LoVo (cell line): ENCODE data around the gene KNDC1.
"Not testable (repeated sequence)": the region's sequence is repeated elsewhere in the genome, so short reads cannot be mapped to it uniquely, and the experiment has no call there.

Experiments
- DNase-seq: peaks from one replicate; pipeline ENCODE4 v3.0.0-alpha.2; 2016; ENCODE audit warnings: low spot score

Gene KNDC1

DNA sequence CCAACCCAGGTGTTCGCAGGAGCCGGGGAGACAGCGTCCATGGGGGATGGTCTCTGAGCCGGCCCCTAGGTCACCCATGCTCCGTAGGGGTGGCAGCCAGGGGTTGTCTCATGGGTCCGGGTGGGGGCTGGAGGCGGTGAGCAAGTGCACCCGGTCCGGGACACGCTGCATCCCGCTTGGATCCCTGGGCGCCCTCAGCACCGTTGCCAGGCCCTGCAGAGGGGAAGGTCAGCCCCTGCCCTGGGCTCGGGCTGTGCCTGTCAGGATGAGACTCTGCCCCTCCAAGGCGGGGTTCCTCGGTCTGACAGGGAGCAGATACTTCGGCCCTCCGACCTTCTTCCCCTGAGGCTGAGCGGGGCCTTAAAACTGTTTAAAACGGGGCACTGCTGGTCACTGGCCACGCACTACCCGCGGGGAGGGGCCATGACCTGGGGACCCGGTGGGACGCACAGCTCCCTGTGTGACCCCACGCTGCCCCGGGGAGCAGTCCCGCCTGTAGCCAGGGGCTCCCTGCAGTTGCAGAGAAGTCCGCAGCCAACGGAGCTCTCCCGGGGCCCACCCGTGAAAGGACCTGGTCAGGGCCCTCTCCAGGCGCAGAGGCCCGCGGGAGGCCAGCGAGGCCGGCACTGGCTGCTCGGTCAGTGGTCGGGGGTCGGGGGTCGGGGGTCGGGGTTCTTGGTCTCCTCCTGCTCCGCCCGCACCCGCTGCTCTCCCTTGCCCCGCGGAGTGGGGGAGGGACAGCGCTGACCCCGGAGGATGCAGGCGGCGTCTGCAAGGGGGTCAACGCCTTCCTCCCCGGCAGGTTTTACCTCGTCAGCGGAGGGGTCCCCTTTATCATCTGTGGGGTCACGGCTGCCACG lies 33.4 kb upstream of the KNDC1 start:
- no peak for DNase-seq

DNA sequence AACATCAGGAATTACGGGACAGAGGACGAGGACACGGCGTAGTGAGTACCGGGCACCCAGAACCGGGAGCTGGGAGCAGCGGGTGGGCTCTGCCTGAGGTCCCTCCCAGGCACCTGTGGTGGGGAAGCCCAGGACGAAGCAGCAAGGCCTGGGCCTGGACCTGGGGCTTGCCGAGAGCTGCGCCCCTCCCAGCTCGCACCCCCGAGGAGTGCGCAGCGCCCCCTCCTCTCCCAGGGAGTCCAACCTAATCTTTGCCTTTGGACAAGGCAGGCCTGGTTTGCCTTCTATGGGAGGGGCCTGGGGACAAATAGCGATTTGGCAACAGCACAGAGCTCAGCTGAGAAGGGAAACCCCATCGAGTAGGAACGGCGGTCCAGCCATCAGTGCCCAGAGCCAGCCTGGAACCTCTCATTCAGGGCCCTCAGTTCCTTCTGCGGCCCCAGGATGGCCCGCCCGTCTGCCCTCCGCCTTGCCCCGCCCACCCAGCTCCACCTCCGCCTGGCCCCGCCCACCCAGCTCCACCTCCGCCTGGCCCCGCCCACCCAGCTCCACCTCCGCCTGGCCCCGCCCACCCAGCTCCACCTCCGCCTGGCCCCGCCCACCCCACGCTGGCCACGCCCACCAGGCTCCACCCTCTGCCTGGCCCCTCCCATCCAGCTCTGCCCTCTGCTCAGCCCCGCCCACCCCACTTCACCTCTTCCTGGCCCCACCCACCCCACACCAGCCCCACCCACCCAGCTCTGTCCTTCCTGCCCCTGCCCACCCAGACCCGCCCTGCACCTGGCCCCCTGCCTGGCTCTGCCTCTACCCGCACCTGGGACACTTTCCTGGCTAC lies 32.5 kb upstream of the KNDC1 start:
- DNase-seq: no peak

GRCh38 chr10:133128126-133129070 lies 31.6 kb upstream of the KNDC1 start:
- no peak for DNase-seq

GRCh38 chr10:133129071-133129858 lies 30.8 kb upstream of the KNDC1 start:
- DNase-seq: no peak

DNA sequence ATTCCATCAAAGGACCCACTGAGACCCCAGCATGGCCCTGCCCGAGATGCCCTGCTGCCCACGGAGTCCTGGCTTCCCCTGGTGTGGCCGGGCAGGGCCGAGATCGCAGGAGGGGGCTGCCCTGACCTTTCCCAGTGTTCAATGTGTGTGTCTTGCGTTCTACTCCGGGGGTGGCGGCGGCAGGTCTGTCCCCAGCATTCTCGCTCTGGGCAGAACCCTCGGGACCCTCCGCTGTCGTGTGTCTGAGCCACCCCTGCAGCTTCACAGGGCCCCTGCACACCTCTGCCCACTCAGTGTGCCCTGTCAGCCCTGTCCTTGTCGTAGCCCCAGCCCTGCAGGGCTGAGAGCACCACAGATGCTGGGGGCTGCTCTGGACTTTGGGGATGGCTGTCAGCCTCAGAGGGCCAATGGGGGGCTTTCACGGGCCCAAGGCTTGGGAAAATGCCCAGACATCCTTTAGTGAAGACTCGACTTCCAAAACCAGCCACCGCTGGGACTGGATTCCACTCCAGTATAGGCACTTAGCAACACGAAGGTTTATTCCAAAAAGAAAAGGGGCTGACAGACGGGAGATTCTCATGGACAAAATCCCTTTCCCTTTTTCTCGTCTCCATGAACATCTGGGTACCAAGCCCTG lies 30.0 kb upstream of the KNDC1 start:
- DNase-seq: no peak

DNA sequence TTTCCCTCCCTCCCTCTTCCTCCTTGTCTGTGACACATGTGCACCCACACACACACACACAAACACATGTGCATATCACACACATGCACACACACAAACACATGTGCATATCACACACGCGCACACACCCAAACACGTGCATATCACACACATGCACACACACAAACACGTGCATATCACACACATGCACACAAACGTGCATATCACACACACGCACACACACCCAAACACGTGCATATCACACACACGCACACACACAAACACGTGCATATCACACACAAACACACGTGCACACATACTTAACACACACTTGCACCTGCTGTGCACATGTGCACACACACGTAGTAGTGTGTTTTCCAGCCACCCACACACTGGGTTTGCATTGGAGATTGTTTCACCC lies 29.4 kb upstream of the KNDC1 start:
- DNase-seq: no peak

DNA sequence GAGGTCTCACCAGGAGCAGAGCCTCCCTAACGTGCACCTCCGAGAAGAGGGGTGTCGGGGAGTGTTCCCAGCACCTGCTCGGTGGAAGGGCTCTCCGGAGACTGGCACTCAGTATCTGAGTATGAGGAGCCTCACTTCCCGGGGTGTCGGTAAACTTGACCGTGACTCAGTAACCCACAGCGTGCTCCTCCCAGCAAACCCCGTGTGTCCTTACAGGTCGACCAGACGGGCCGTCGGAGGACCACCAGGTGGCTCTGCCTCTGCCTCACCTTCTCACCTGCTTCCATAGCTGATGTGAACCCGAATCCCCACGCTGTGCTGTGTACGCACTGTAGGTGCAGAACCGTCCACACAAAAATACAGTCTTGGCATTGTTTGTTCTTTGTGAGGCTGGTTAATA lies 29.0 kb upstream of the KNDC1 start:
- no peak for DNase-seq

DNA sequence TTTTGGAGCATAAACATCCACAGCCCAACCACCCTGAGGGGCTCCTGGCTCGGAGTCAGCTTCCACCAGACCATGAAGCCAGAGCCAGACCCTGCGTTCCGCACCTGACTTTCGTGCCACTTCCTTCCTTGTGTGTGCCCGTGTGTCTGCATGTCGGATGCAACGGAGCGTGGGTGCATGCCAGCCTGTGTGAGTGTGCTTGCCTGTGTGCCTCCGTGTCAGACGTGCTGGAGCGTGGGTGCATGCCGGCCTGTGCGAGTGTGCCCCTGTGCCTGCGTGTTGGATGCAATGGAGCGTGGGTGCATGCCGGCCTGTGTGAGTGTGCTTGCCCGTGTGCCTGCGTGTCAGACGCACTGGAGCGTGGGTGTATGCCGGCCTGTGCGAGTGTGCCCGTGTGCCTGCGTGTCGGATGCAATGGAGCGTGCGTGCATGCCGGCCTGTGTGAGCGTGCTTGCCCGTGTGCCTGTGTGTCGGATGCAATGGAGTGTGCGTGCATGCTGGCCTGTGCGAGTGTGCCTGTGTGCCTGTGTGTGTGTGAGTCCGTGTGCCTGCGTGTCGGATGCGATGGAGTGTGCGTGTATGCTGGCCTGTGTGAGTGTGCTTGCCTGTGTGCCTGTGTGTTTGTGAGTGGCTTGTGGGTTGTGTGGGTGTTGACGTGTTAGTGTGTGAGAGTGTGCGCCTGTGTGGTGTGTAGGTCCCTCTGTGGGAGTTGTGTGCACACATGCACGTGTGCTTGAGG lies 28.1 kb upstream of the KNDC1 start:
- no peak for DNase-seq

DNA sequence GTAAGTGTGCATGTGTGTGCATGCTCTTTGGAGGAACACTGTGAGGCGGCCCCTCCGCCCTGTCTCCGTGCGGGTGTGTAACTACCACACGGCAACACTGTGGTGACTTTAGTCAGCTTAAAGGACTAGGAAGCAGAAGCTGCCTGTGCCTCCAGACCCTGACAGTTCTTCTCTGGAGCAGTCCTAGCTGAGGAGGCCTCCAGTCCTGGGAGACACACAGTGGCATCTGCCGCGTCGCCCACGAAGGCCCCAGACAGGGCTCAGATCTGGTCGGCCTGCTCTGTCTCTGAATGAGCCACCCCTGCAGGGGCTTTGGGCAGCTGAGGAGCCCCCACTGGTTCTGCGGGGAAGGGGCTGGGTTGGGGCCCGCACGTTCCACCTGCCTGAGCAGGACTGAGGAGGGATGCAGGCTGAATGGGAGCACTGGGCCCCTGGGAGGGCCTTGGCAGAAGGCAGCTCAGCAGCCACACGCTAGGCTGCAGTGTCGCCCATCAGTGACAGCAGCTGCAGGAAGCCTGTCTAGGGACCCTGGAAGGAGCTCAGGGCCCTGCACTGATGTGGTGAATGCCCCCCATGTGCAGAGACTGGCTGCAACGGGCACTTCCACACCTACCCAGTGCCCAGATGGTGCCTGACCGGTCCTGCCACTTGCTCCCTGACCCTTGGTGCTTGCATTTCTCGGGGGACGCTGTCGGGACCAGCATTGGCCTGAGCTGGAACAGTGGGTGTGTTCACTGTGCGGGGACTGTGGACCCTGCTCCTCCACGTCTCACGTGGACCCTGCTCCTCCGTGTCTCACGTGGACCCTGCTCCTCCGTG lies 27.3 kb upstream of the KNDC1 start:
- DNase-seq: no peak

GRCh38 chr10:133133471-133134231 lies 26.4 kb upstream of the KNDC1 start:
- no peak for DNase-seq

GRCh38 chr10:133134411-133135115 lies 25.5 kb upstream of the KNDC1 start:
- no peak for DNase-seq

GRCh38 chr10:133135116-133135465 lies 24.9 kb upstream of the KNDC1 start:
- DNase-seq: no peak

- not testable (repeated sequence) for DNase-seq
Measured at GRCh38 chr10:133137486-133138145, 22.4 kb upstream of the KNDC1 start.

DNA sequence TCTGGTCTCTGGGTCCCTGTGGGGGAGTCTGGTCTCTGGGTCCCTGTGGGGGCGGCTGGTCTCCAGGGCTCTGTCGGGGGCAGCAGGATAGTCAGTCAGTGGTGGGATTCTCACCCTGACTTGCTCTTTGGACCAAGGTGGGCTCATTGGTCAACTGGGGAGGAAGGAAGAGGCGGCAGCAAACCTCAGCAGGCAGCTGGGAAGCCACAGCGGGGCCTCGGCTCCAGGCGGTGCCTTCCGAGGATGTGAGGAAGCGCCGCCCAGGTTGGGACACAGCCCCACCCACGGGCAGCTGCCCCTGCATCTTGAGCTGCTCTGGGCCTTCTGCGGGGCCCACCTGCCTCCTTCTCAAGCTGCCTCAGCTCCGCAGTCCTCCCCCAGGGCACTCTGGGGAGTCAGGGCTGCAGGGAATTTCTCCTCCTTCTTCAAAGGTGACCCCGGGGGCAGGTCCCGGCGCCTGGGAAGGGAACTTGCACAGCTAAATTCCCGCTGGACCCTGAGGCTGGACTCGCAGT lies 20.4 kb upstream of the KNDC1 start:
- no peak for DNase-seq

DNA sequence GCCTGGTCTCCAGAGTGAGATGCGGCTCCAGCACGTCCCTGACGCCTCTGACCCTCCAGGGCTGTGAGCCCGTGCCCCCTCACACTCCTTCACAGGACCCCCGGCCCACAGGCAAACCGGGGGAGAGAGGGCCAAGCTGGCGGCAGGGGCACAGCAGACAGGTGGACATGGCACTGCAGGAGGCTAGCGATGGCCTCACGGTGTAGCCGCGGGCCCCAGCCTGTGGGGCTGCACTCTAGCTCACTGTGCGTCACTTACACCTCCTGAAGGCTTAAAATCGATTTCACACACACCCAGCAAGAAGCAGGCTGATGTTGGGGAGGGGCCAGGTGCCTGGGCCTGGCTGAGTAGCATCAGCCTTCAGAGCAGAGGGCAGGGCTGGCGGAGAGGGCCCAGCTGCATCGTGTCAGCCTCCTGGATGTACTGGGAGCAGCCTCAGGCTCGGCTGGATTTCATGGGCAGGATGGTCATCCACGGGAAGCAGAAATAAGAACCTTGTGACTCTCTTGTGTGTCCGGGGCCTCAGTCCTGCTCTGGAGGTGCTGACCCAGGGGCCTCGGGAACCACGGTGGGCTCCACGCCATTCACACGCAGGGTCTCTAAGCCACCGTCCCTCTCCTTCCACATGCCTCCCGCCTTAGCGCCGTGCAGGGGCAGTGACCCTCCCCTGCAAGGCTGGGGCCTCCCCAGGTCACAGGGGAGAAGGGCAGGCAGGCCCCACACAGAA lies 19.4 kb upstream of the KNDC1 start:
- DNase-seq: no peak
